GM08714 (cell line): Measurements from ENCODE around the gene GFRAL.

ENCODE experiments used
- H3K4me3 ChIP-seq: fragments of 200-500 bp; sonication (Bioruptor generic); 2 replicates; pipeline ENCODE4 v1.5.1; 2014; ENCODE audit warnings: mild to moderate bottlenecking, low read length, inconsistent platforms
- ZNF274 ChIP-seq: IDR thresholded peaks from 2 replicates; pipeline ENCODE4 v1.6.1; 2012; ENCODE audit warnings: mild to moderate bottlenecking, low read depth, low read length

GFRAL gene

DNA sequence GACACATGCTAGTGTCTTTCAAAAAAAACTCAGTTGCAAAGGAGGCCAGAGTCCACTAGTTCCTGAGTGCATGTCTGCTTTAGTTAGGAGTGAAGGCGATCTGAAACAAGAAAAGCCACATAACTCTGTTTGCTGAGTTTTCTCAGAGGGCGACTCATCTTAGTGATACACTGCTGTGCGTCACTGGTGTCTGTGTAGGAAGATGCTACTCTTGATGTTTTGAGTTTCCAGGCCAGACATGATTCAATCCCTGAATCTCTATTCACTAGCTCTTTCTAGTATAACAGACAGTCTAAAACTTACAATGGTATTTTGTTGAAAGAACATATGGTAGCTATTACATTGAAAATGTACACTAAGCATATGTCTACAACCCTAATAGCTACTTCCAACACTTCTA is 60.9 kb downstream of the GFRAL start:
- no peak overlapping the region for H3K4me3 ChIP-seq
- no peak for TF ChIP-seq ZNF274

DNA sequence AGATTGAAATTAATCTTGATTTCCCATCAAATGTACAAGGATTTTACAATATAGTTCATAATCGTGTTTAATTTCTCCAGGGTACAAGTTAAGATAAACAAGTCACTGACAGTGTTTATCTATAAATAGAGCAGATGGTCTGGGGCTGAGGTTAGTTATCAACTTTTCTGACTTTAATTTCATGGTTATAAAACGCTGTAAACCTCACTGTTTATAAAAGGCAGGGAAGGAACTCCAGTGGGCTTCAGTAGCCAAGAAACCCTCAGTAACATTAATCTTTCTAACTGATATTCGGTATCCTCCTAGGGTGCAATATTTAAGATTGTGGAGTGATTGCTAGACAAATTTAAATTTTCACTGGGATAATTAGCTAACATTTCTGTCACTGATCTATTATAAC is 68.6 kb downstream of the GFRAL start:
- no peak for TF ChIP-seq ZNF274
- no peak overlapping the region for H3K4me3 ChIP-seq

DNA sequence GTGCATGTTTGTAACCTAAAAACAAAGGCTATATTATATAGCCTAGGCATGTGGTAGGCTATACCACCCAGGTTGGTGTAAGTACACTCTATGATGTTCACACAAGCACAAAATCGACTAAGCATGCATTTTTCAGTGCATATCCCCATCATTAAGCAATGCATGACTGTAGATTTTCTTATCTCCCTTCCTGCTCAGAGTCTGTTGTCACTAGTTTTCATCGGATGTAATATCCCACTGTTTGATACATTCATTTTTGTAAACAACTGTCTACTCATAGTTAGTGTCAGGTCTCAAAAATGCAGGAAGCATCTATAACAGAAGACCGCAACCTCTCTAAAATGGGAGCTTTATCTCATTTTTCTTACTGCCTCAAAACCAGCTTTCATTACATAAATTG is 70.7 kb downstream of the GFRAL start:
- no peak for TF ChIP-seq ZNF274
- no peak overlapping the region for H3K4me3 ChIP-seq

- H3K4me3 ChIP-seq: no peak overlapping the region
- TF ChIP-seq ZNF274: no peak
Measured at GRCh38 chr6:55399351-55399750, 72.1 kb downstream of the GFRAL start.

GRCh38 chr6:55405474-55406235 is 78.4 kb downstream of the GFRAL start:
- no peak for TF ChIP-seq ZNF274
- H3K4me3 ChIP-seq: no peak overlapping the region

GRCh38 chr6:55410674-55411073 is 83.4 kb downstream of the GFRAL start:
- no peak overlapping the region for H3K4me3 ChIP-seq
- TF ChIP-seq ZNF274: no peak

GRCh38 chr6:55423933-55424332 is 96.7 kb downstream of the GFRAL start:
- no peak overlapping the region for H3K4me3 ChIP-seq
- TF ChIP-seq ZNF274: no peak

- TF ChIP-seq ZNF274: no peak
Measured at GRCh38 chr6:55433446-55434130, 106.3 kb downstream of the GFRAL start.

DNA sequence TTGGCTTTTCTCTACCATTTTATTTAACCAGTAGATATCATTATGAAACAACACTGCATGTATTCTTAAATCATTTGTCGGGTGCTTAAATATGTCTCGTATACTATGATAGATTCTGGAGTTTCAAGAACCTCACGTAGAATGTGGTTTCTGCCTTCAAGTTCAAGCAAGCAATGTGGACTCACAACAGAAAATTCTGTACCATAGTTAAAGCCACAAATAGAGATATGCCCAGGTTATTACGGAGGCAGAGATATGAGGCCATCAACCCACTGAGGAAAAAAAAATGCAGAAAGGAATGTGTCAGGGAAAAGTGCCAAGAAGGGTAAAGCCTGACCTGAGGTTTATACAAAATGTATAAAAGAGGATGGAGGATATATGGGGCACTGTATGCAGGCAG is 109.9 kb downstream of the GFRAL start:
- no peak for TF ChIP-seq ZNF274
- no peak overlapping the region for H3K4me3 ChIP-seq

More at GRCh38 chr6:55433446-55434130, 106.3 kb downstream of the GFRAL start:
- no peak overlapping the region for H3K4me3 ChIP-seq

DNA sequence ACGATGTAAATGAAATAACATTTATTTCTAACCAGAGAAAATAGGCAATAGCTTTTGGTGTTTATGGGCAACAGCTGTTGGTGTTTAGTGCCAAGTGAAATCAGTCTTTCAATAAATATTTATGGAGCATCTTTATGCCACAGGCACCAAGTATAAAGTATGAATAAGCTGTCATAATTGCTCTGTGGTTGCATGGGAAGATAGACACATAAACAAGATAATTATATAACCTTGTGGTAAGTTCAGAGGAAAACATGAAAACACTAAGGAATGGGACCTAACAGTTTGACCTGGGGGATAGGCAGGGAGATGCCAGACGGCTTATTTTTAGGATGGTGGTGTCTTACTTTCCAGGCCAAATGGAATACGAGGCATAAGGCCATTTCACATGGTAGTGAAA is 110.9 kb downstream of the GFRAL start:
- no peak for TF ChIP-seq ZNF274
- H3K4me3 ChIP-seq: no peak overlapping the region

- H3K4me3 ChIP-seq: no peak overlapping the region
- TF ChIP-seq ZNF274: no peak
Measured at GRCh38 chr6:55443238-55444134, 116.2 kb downstream of the GFRAL start.

DNA sequence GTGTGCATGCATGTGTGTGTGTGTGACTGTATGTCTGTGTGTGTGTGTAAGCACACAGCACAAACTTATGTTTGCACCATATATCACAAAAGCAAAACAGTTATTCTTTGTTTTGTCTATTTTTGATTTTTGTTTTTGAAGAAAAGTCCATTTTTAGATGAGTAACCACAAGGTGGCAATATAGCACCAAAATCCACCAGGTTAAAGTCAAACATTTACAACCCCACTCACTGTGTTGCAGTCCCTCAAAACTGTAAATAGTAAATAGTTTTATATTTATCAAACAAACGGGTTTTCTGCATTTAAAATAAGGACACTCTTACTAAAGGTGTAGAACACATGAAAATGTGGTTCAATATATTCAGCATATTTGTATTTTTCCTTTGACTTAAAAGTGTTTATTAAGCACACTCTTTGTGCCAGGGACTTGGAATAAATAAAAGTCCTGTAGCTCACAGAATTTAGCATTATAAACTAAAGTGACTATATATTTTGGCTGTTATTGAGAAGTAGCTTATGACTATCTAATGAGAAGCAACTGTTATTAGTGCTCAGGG is 118.5 kb downstream of the GFRAL start:
- TF ChIP-seq ZNF274: no peak
- H3K4me3 ChIP-seq: no peak overlapping the region

GRCh38 chr6:55447891-55448290 is 120.6 kb downstream of the GFRAL start:
- no peak for TF ChIP-seq ZNF274
- no peak overlapping the region for H3K4me3 ChIP-seq

GRCh38 chr6:55448451-55448850 is 121.2 kb downstream of the GFRAL start:
- H3K4me3 ChIP-seq: no peak overlapping the region

More at GRCh38 chr6:55448451-55448850, 121.2 kb downstream of the GFRAL start:
- no peak for TF ChIP-seq ZNF274
